ENCODE data around the gene DMAP1. TPM values are rescaled to one million over a fixed set of nuclear protein-coding genes. Genes with fewer than 3 reads are reported as not detected.

DMAP1 gene
- total and polyA plus RNA-seq, 9 of the 15 experiments (the other 6 are each of a cell fraction or from before 2014, with no cell fraction given): 1.5 to 51.2 (median 30.3) TPM

GRCh38 chr1:44240802-44241671 lies 27.8 kb downstream of the DMAP1 start:
- intact Hi-C loops (cut with micrococcal nuclease) (no loop called here), in situ Hi-C loops (cut with MboI) (no loop called here)
- Histone ChIP-seq H4K20me1 (replicated peaks; ENCODE audit: control insufficient read depth, insufficient read depth, low read length) (peaks cover 22% of the 10 kb centered on the region), H3K27me3 (ENCODE audit: control insufficient read depth in 2 of 2, insufficient read depth in 2 of 2, low read length in 2 of 2) (no peaks in the 10 kb centered on the region), H3K9me1 (ENCODE audit: control insufficient read depth, insufficient read depth, low read length) (peaks cover 9% of the 10 kb centered on the region), H3K79me2 (ENCODE audit: control insufficient read depth, insufficient read depth, low read length) (no peaks in the 10 kb centered on the region), H2AFZ (ENCODE audit: low read depth, low read length) (no peak overlapping the region), H3K9ac (ENCODE audit: insufficient read depth in 1 of 2, low read depth in 2 of 2, low read length in 2 of 2) (peak overlapping the region in 1 of 2 experiments; percentile 63; a peak in 2 of 4 replicates), H3K27ac (ENCODE audit: extremely low read depth, low read depth, low read length) (no peak overlapping the region), H3K4me1 (replicated peaks in 1 of 2; ENCODE audit: control insufficient read depth in 2 of 2, insufficient read depth in 2 of 2, low read length in 2 of 2) (peaks cover 23 to 35% of the 10 kb centered on the region in 2 experiments; a peak in 4 of 5 replicates), H3K9me3 (replicated peaks; ENCODE audit: control insufficient read depth, insufficient read depth, low read depth, low read length) (no peaks in the 10 kb centered on the region), H3K36me3 (ENCODE audit: control insufficient read depth, insufficient read depth, low read length) (peaks cover 21% of the 10 kb centered on the region), H3K4me2 (ENCODE audit: insufficient read depth, low read length) (no peak overlapping the region), H3K4me3 (no peak overlapping the region)
- FAIRE-seq: no peak
- DNase-seq (ENCODE audit: extremely low read depth in 1 of 4, low spot score in 3 of 4): peak in 3 of 4 experiments; percentile 18 to 38 (median 38)
- CTCF ChIA-PET (ENCODE audit: low intra/inter-chr PET ratio): no interaction called here
- 21% methylated on average over 9 of the region's 9 CpGs for WGBS (ENCODE audit: insufficient coverage, low coverage, missing lambda C conversion rate)
- ATAC-seq: no peak
- POLR2A ChIA-PET: interaction anchor here (0.9 to 1.1 kb wide), 2 partner anchors 13 to 22 kb away, joined by 3 to 6 read pairs; no protein-coding TSS in a partner anchor
- no TSS peak for BruUV-seq (replicated peaks)
- TF ChIP-seq TEAD1 (CRISPR knock-in tag; IDR thresholded peaks at IDR 0.05) (peak; percentile 70 to 96; a peak in 3 of 4 replicates), SRSF9 (IDR thresholded peaks at IDR 0.05; ENCODE audit: borderline replicate concordance, low read depth, low read length) (no peak), HDGF (IDR thresholded peaks at IDR 0.05) (no peak), ESRRA (IDR thresholded peaks at IDR 0.05; ENCODE audit: borderline replicate concordance, low read depth) (peak; percentile 77; the same call in 1 of the 2 replicates), HBP1 (CRISPR knock-in tag; IDR thresholded peaks at IDR 0.05) (no peak), DPF2 (IDR thresholded peaks at IDR 0.05) (0 out of 2 replicates have a peak, but pooled peaks have one; percentile 33), PKNOX1 (IDR thresholded peaks at IDR 0.05) (peak; percentile 94), NFE2 (IDR thresholded peaks at IDR 0.05; ENCODE audit: low read depth) (peak; percentile 19; the same call in 1 of the 2 replicates), TEAD4 (IDR thresholded peaks at IDR 0.05; ENCODE audit: low read length) (peak; percentile 83), TEAD4 (CRISPR knock-in tag; IDR thresholded peaks at IDR 0.05; ENCODE audit: borderline replicate concordance) (no peak), HNRNPUL1 (IDR thresholded peaks at IDR 0.05; ENCODE audit: low read length) (no peak), GATA2 (CRISPR knock-in tag; IDR thresholded peaks at IDR 0.05) (0 out of 2 replicates have a peak, but pooled peaks have one; percentile 36), MTA1 (IDR thresholded peaks at IDR 0.05; ENCODE audit: borderline replicate concordance) (peak; percentile 21; the same call in 1 of the 2 replicates), HDAC1 (IDR thresholded peaks at IDR 0.05) (peak in 1 of 2 experiments; percentile 51; a peak in 2 of 4 replicates), PBX2 (CRISPR knock-in tag; IDR thresholded peaks at IDR 0.05; ENCODE audit: low read depth) (peak; percentile 51), PBX2 (tag; conservative IDR thresholded peaks at IDR 0.05; ENCODE audit: low read depth) (peak; percentile 75)

Data from K562 (cell line).